Measurements from ENCODE around the gene KRT34.

KRT34 gene

DNA sequence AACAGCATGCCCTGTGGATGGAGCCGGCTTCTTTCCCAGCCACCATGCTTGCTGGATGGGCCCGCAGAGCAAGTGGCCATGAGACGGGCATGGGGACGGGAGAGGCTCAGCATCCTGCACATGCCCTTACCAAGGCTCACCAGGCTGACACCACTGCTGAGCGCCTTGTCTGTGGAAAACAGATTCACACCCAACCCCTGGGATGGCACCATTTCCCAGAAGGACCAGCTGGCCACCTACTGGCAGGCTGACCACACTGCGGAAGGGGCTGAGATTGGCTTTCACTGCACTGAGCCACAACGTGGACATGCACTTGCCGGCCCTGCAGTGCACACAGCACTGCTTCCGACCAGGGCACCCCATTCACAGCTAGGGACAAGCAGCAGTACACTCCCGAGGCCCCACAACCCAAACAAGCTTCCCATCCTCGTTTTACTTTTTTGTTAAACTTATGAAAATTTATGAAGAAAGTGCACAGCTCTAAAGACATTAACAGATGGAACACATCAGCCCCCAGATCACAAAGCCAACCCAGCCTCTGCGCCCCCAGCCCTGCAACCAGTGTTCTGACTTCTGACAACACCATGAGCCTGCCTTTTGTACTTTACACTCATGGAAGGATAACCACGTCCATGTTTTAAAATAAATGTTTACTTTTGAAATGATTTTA is 52.7 kb downstream of the KRT34 start:
- peak; percentile 91 for ATAC-seq

DNA sequence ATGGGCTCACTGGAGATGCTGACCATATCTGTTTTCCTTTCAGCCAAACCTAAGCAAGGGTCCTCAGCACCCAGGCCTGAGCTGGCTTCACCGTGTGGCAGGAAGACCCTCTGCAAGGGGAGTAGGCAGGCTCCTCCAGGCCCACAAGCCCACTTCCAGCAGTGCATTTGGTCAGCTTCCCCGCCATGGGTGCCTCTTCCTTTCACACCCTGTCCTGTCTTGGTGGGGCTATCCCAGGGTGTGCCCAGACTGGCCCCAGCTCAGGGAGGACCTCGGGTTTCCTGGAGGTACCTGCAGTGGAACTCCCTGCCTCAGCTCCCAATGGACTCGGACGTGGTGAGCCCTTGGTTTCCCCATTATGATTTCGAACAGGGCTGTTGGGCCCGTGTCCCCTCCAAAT is 53.9 kb downstream of the KRT34 start:
- TF ChIP-seq ARNTL (CRISPR knock-in tag; IDR thresholded peaks at IDR 0.05; ENCODE audit: borderline replicate concordance, low read depth) (no peak), ESRRG (CRISPR knock-in tag; IDR thresholded peaks at IDR 0.05) (no peak), ZNF70 (CRISPR knock-in tag; IDR thresholded peaks at IDR 0.05) (no peak), CSDC2 (CRISPR knock-in tag; IDR thresholded peaks at IDR 0.05) (no peak), ZFP3 (CRISPR knock-in tag; IDR thresholded peaks at IDR 0.05) (no peak), BACH2 (CRISPR knock-in tag; IDR thresholded peaks at IDR 0.05; ENCODE audit: borderline replicate concordance) (no peak), ZFP30 (CRISPR knock-in tag; IDR thresholded peaks at IDR 0.05) (no peak), SNAI2 (CRISPR knock-in tag; IDR thresholded peaks at IDR 0.05) (no peak), GLIS3 (CRISPR knock-in tag; IDR thresholded peaks at IDR 0.05) (no peak), OSR1 (CRISPR knock-in tag; IDR thresholded peaks at IDR 0.05) (no peak), RARB (CRISPR knock-in tag; IDR thresholded peaks at IDR 0.05) (no peak)
- TF ChIP-seq, protein P1, sequence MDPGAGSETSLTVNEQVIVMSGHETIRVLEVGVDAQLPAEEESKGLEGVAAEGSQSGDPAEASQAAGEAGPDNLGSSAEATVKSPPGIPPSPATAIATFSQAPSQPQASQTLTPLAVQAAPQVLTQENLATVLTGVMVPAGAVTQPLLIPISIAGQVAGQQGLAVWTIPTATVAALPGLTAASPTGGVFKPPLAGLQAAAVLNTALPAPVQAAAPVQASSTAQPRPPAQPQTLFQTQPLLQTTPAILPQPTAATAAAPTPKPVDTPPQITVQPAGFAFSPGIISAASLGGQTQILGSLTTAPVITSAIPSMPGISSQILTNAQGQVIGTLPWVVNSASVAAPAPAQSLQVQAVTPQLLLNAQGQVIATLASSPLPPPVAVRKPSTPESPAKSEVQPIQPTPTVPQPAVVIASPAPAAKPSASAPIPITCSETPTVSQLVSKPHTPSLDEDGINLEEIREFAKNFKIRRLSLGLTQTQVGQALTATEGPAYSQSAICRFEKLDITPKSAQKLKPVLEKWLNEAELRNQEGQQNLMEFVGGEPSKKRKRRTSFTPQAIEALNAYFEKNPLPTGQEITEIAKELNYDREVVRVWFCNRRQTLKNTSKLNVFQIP (CRISPR knock-in tag; IDR thresholded peaks at IDR 0.05; ENCODE audit: borderline replicate concordance, low read depth), result no peak
- TF ChIP-seq, protein P2, sequence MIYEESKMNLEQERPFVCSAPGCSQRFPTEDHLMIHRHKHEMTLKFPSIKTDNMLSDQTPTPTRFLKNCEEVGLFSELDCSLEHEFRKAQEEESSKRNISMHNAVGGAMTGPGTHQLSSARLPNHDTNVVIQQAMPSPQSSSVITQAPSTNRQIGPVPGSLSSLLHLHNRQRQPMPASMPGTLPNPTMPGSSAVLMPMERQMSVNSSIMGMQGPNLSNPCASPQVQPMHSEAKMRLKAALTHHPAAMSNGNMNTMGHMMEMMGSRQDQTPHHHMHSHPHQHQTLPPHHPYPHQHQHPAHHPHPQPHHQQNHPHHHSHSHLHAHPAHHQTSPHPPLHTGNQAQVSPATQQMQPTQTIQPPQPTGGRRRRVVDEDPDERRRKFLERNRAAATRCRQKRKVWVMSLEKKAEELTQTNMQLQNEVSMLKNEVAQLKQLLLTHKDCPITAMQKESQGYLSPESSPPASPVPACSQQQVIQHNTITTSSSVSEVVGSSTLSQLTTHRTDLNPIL (CRISPR knock-in tag; IDR thresholded peaks at IDR 0.05; ENCODE audit: low read depth), result no peak
- TF ChIP-seq, protein P3, sequence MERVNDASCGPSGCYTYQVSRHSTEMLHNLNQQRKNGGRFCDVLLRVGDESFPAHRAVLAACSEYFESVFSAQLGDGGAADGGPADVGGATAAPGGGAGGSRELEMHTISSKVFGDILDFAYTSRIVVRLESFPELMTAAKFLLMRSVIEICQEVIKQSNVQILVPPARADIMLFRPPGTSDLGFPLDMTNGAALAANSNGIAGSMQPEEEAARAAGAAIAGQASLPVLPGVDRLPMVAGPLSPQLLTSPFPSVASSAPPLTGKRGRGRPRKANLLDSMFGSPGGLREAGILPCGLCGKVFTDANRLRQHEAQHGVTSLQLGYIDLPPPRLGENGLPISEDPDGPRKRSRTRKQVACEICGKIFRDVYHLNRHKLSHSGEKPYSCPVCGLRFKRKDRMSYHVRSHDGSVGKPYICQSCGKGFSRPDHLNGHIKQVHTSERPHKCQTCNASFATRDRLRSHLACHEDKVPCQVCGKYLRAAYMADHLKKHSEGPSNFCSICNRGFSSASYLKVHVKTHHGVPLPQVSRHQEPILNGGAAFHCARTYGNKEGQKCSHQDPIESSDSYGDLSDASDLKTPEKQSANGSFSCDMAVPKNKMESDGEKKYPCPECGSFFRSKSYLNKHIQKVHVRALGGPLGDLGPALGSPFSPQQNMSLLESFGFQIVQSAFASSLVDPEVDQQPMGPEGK (CRISPR knock-in tag; IDR thresholded peaks at IDR 0.05; ENCODE audit: borderline replicate concordance), result no peak

More for the DNA sequence above, 52.7 kb downstream of the KRT34 start:
- TF ChIP-seq ZFP30 (CRISPR knock-in tag; IDR thresholded peaks at IDR 0.05) (no peak), CSDC2 (CRISPR knock-in tag; IDR thresholded peaks at IDR 0.05) (no peak)

More for the DNA sequence above, 53.9 kb downstream of the KRT34 start:
- ATAC-seq, result no peak

All from SK-N-SH treated with all-trans-retinoic acid at 6 μM for 48 hours (cell line).